Ishikawa (cell line): ENCODE measurements around the gene CHRNA1.

ENCODE experiments used
- CEBPB ChIP-seq: IDR thresholded peaks from 2 replicates; pipeline ENCODE4 v1.6.1; 2012
- CREB1 ChIP-seq: IDR thresholded peaks from 2 replicates; pipeline ENCODE4 v1.6.1; 2012; ENCODE audit warnings: low read depth
- EGR1 ChIP-seq: IDR thresholded peaks from 2 replicates; pipeline ENCODE4 v1.6.1; 2012
- EP300 ChIP-seq: IDR thresholded peaks from 2 replicates; pipeline ENCODE4 v1.6.1; 2012; ENCODE audit warnings: borderline replicate concordance
- FOXM1 ChIP-seq: IDR thresholded peaks from 2 replicates; pipeline ENCODE4 v1.6.1; 2012; ENCODE audit warnings: low read depth, borderline replicate concordance
- MAX ChIP-seq: IDR thresholded peaks from 2 replicates; pipeline ENCODE4 v1.6.1; 2012
- NFIC ChIP-seq: IDR thresholded peaks from 2 replicates; pipeline ENCODE4 v1.6.1; 2012
- RAD21 ChIP-seq: IDR thresholded peaks from 2 replicates; pipeline ENCODE4 v1.6.1; 2012; ENCODE audit warnings: low read depth
- REST ChIP-seq: IDR thresholded peaks from 2 replicates; pipeline ENCODE4 v1.6.1; 2012; ENCODE audit warnings: low read depth, mild to moderate bottlenecking
- TAF1 ChIP-seq: IDR thresholded peaks from 2 replicates; pipeline ENCODE4 v1.6.1; 2012; ENCODE audit warnings: low read depth, mild to moderate bottlenecking
- TCF12 ChIP-seq: IDR thresholded peaks from 2 replicates; pipeline ENCODE4 v1.6.1; 2012; ENCODE audit warnings: low read depth
- TEAD4 ChIP-seq: IDR thresholded peaks from 2 replicates; pipeline ENCODE4 v1.6.1; 2012
- USF1 ChIP-seq: IDR thresholded peaks from 2 replicates; pipeline ENCODE4 v1.6.1; 2012
- YY1 ChIP-seq: IDR thresholded peaks from 2 replicates; pipeline ENCODE4 v1.6.1; 2012; ENCODE audit warnings: low read depth
- ZBTB7A ChIP-seq: IDR thresholded peaks from 2 replicates; pipeline ENCODE4 v1.6.1; 2012; ENCODE audit warnings: low read depth

The CHRNA1 gene

GRCh38 chr2:174800436-174801205, 36.3 kb upstream of the CHRNA1 start:
- TF ChIP-seq FOXM1 (no peak), REST (no peak), ZBTB7A (no peak), TEAD4 (no peak), CREB1 (no peak), TAF1 (no peak)

GRCh38 chr2:174798801-174799200, 34.5 kb upstream of the CHRNA1 start:
- TF ChIP-seq RAD21, result no peak
- TF ChIP-seq CREB1, result no peak
- TF ChIP-seq FOXM1, result no peak
- TF ChIP-seq EP300, result no peak
- TF ChIP-seq EGR1, result no peak
- TF ChIP-seq REST, result no peak
- no peak for TF ChIP-seq CEBPB
- no peak for TF ChIP-seq YY1
- no peak for TF ChIP-seq TAF1
- TF ChIP-seq TCF12, result no peak
- no peak for TF ChIP-seq USF1

- TF ChIP-seq FOXM1 (no peak), TCF12 (no peak), REST (no peak), YY1 (no peak), ZBTB7A (no peak), EP300 (no peak), CREB1 (no peak), NFIC (no peak), TEAD4 (no peak), RAD21 (no peak), CEBPB (no peak), MAX (no peak), EGR1 (no peak), USF1 (no peak), TAF1 (no peak)
Measured at GRCh38 chr2:174797781-174798276, 33.6 kb upstream of the CHRNA1 start.

- TF ChIP-seq ZBTB7A, result no peak
- no peak for TF ChIP-seq CREB1
- no peak for TF ChIP-seq TEAD4
- no peak for TF ChIP-seq FOXM1
- TF ChIP-seq EGR1, result no peak
- TF ChIP-seq TCF12, result no peak
- no peak for TF ChIP-seq REST
- TF ChIP-seq YY1, result no peak
- no peak for TF ChIP-seq USF1
- TF ChIP-seq TAF1, result no peak
- TF ChIP-seq EP300, result no peak
- TF ChIP-seq NFIC, result no peak
- TF ChIP-seq RAD21, result no peak
- no peak for TF ChIP-seq CEBPB
- TF ChIP-seq MAX, result no peak
Measured at GRCh38 chr2:174796319-174796771, 32.1 kb upstream of the CHRNA1 start.
